DMS79 (cell line): ENCODE measurements around the gene LSR.

ENCODE experiments used
- DNase-seq: peaks from one replicate; lab custom pipeline; 2025; lab: John Stamatoyannopoulos, UW

The LSR gene, protein sequence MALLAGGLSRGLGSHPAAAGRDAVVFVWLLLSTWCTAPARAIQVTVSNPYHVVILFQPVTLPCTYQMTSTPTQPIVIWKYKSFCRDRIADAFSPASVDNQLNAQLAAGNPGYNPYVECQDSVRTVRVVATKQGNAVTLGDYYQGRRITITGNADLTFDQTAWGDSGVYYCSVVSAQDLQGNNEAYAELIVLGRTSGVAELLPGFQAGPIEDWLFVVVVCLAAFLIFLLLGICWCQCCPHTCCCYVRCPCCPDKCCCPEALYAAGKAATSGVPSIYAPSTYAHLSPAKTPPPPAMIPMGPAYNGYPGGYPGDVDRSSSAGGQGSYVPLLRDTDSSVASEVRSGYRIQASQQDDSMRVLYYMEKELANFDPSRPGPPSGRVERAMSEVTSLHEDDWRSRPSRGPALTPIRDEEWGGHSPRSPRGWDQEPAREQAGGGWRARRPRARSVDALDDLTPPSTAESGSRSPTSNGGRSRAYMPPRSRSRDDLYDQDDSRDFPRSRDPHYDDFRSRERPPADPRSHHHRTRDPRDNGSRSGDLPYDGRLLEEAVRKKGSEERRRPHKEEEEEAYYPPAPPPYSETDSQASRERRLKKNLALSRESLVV

GRCh38 chr19:35248310-35249145 is at the start of gene LSR:
Gene LSR, plus strand, starts transcription at chr19:35249002. Its CDS starts 21 bp downstream, at chr19:35249023.
- DNase-seq, result peak; percentile 94

GRCh38 chr19:35199481-35199880 is 49.3 kb upstream of the LSR start:
- DNase-seq, result no peak

GRCh38 chr19:35202722-35203688 is 45.8 kb upstream of the LSR start:
- peak; percentile 11 for DNase-seq

DNA sequence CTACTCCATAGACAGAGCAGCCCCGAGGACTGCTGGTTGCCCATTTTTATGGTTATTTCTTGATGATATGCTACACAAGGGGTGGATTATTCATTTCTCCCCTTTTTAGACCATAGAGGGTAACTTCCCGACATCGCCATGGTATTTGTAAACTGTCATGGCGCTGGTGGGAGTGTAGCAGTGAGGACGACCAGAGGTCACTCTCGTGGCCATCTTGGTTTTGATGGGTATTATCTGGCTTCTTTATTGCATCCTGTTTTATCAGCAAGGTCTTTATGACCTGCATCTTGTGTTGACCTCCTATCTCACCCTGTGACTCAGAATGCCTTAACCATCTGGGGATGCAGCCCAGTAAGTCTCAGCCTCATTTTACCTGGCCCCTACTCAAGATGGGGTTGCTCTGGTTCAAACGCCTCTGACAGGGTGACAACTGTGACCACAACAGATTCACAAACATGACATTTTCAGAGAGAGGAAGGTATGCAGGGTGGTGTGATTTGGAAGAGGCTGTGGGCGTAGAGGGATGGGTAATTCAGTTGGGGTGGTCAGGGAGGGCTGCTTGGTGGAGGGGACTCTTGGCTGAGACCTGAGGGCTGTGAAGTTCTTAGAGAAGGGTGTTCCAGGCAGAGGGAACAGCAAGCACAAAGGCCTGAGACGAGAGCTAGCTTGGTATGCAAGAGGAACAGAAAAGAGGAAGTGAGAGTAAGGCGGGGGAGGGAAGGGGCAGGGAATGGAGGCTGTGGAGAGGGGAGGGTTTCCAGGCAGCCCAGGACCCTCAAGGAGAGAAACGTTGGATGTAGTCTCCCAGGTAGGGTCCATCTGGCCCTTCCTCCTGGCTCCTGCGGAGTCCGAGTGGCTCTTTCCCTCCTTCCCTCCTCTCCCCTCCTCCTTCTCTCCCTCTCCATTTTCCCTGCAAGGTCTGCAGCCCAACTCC is 43.7 kb upstream of the LSR start:
- no peak for DNase-seq

GRCh38 chr19:35205733-35206323 is 43.0 kb upstream of the LSR start:
- DNase-seq, result no peak

- no peak for DNase-seq
Observed at GRCh38 chr19:35206379-35206778, 42.4 kb upstream of the LSR start.

DNA sequence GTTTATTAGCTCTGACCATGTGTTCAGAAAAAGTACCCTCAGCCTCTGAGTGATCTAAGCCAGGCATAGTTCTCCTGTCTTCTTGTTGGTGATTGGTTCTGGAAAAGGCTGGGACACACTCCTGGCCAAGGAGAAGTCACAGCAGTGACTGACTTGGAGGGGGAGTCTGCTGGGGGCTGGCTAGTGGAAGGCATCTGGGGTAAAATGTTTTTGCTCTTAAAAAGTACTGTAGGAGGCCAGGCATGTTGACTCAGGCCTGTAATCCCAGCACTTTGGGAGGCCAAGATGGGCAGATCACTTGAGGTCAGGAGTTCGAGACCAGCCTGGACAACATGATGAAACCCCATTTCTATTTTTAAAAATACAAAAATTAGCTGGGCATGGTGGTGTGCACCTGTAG is 41.9 kb upstream of the LSR start:
- DNase-seq, result no peak

DNA sequence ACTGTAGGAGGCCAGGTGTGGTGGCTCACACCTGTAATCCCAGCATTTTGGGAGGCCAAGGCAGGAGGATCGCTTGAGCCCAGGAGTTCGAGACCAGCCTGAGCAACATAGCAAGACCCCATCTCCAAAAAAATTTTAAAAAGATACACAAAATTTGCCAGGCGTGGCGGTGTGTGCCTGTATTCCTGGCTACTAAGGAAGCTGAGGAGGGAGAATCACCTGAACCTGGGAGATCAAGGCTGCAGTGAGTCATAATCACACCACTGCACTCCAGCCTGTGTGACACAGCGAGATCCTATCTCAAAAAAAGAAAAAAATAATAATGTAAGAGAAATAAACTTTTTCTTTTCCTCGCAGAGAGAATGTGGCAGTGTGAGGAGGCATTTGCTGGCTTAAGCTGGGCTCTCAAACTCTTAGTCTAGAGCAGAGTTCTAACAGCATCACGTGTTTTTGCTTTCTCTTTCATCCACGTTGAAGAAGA is 41.4 kb upstream of the LSR start:
- DNase-seq, result no peak

DNA sequence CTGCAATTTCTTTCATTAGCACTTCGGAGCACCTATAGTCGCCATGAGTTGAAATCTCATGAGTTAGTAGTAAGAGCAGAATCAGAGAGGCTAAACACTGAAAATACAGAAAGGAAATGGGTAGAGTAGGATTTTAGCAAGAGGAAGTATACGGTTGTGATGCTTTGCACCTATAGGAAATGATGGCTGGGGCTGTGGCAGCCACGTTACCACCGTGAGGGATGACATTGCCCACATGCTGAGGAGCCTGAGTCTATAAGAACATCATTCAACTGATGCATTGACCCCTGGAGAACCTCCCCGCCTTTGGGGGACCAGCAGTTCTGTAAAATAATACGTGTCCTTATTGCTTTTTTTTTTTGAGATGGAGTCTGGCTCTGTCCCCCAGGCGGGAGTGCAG is 40.7 kb upstream of the LSR start:
- no peak for DNase-seq

GRCh38 chr19:35209646-35210045 is 39.2 kb upstream of the LSR start:
- DNase-seq, result no peak

- DNase-seq, result no peak
Observed at GRCh38 chr19:35211545-35212230, 37.1 kb upstream of the LSR start.

DNA sequence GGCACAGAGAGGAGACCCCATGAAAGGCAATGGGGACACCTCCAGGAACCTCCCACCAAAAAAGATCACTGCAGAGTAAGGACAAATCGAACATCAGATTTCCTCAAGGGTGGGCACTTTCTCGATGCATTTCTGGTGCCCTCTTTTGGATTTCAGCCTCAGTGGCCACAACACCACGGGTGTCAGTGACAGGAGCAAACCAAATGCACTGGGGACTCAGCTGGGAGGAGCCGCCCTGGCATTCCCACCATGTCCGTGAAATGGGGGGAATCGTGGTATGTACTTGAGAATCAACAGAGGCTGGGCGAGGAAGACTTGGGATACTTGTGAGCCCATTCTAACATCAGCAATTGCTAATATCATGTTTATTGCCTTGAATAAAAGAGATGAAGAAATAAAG is 36.6 kb upstream of the LSR start:
- DNase-seq, result no peak

- peak; percentile 85 for DNase-seq
Observed at GRCh38 chr19:35213663-35214632, 34.9 kb upstream of the LSR start.

GRCh38 chr19:35214766-35215422 is 33.9 kb upstream of the LSR start:
- DNase-seq, result no peak

GRCh38 chr19:35216016-35216832 is 32.6 kb upstream of the LSR start:
- no peak for DNase-seq

DNA sequence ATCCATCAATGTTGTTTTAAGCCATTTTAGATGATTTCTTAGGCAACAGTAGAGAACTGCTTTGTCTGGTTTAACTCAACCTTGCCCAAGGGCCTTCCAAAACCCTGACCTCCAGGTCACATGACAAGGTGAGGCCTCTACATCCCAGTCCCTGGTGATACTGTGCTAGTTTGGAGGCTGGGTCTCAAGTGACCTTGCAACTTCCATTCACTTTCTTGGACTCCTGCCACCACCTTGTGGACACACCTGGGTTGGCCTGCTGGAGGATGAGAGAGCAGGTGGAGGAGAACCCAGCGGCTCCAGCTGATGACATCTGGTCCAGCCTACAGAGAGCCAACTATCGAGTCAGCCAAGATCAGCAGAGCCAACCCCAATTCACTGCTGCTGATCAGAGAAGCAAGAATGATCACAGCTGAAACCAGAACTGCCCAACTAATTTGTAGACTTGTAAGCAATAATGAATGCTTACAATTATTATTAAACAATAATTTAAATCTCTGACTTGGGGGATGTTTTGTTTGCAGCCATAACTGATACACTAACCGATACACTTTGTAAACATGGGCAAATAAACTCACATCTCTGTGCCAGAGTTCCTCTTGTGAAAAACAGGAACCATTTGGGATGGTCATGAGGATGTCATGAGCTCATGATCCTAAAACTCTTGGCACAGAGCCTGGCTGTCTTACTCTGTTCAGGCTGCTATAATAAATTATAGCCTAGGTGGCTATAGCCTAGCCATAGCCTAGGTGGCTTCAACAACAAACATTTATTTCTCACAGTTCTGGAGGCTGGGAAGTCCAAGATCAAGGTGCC is 31.8 kb upstream of the LSR start:
- no peak for DNase-seq
